ENCODE results near the gene IRX4.

The IRX4 gene

GRCh38 chr5:1913578-1913977 lies 30.9 kb upstream of the IRX4 start:
- DNase-seq (ENCODE audit: low read depth): no peak

DNA sequence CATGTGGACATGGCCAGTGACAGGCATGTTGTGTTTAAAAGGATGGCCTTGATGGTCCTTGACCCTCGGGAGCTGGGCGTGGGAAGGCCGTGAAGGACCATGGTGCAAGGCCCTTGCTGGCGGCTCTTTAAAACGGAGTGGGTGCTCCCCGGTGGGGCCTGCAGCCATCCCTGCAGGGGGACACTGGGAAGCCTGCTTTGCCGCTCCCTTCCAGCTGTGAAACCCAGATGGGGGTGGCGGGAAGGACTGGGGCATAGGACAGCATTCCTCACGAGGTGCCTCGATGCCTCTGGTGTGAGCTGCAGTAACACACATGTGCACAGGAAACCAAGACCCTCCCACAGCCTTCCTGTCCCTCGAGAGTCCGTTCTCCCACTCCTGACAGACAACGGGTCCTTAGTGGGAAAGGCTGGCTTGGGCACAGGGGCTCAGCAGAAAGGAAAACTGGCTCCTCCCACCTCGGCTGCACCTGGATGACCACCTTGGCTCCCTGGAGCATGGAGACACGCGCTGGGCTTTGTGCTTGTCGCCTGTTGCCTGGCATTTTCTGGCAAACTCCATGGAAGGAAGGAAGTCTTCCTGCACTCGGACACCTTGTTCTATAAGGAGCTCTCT lies 30.3 kb upstream of the IRX4 start:
- DNase-seq (ENCODE audit: low read depth): no peak

DNA sequence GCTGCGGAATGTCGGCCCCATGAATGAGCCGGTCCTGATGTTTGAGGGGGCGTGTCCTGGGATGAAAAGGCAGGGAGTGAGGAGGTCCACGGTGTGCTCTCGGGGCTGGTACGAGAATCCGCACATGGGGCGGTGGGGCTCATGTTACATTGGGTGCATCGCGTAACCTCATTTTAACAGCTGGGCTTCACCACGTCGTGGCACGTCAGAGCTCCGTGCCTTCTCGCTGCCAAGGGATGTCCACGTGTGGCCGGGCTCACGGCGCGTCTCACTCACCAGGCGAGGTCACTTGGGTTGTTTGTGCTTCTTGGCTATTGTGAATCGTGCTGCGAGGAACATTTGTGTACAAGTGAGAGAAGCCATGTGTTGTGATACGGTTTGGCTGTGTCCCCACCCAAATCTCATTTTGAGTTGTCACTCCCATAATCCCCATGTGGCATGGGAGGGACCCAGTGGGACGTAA lies 29.1 kb upstream of the IRX4 start:
- DNase-seq (ENCODE audit: low read depth): no peak

GRCh38 chr5:1910861-1911772 lies 28.4 kb upstream of the IRX4 start:
- no peak for DNase-seq (ENCODE audit: low read depth)

- DNase-seq (ENCODE audit: low read depth): no peak
Observed at GRCh38 chr5:1910081-1910760, 27.5 kb upstream of the IRX4 start.

GRCh38 chr5:1909346-1909985 lies 26.7 kb upstream of the IRX4 start:
- DNase-seq (ENCODE audit: low read depth): no peak

GRCh38 chr5:1908931-1909330 lies 26.2 kb upstream of the IRX4 start:
- DNase-seq (ENCODE audit: low read depth): no peak

- no peak for DNase-seq (ENCODE audit: low read depth)
Observed at GRCh38 chr5:1907616-1908015, 24.9 kb upstream of the IRX4 start.

DNA sequence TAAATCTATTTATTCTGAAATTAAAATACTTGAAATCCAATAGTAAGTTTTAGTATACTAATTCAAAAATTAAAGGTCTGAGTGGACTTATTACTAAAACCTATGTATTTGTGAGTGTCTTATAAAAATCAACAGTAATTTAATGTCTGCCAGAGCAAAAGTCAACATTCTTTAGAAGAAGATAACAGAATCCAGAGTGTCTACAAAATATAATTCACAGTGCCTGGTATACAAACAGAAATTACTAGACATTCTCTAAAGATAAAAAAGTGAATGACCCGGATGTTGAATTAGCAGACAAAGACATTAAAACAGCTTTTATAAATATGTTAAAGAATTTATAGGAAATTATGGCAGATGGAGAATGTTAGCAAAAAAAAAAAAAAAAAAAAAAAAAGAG lies 22.4 kb upstream of the IRX4 start:
- DNase-seq (ENCODE audit: low read depth): no peak

DNA sequence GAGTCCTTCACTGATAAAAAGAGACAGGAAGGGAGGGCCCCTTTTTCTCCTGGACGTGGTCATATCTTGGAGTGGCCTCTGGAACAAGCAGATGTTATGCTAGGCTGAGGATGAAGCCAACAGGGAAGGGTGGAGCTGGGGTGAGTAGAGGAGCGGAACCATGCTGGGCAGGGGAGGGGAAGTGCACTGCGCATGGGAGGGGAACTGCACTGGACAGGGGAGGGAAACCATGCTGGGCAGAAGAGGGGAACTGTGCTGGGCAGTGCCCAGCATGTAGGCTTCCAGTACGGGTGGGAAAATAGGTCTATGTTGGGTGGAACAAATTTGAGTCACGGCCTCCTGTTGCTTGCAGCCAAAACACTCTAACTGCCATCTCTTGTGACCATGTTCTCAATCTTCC lies 19.3 kb upstream of the IRX4 start:
- no peak for DNase-seq (ENCODE audit: low read depth)

GRCh38 chr5:1901061-1901460 lies 18.3 kb upstream of the IRX4 start:
- peak; percentile 36 for DNase-seq (ENCODE audit: low read depth)

GRCh38 chr5:1899201-1899600 lies 16.5 kb upstream of the IRX4 start:
- DNase-seq (ENCODE audit: low read depth): no peak

- no peak for DNase-seq (ENCODE audit: low read depth)
Observed at GRCh38 chr5:1897816-1898450, 15.2 kb upstream of the IRX4 start.

DNA sequence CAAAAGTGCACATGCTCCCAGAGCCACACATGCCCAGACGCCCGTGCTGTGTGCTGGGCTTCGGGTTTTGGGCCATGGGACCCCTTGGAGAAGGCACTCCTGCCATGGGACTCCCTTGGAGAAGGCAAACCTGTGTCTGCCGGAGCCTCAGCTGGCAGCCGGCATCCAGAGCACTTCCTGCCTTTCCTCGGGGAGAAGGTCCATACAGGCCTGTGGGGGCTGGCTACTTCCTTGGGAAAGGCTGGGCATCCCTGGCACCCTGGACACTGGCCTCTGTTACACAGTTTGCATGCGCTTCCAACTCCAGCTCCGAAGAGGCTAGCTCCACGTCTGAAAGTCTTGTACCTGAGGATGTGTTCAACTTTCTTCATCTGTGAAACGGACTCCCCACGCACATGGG lies 14.7 kb upstream of the IRX4 start:
- no peak for DNase-seq (ENCODE audit: low read depth)

GRCh38 chr5:1896602-1897376 lies 14.1 kb upstream of the IRX4 start:
- DNase-seq (ENCODE audit: low read depth): no peak

GRCh38 chr5:1895739-1896420 lies 13.2 kb upstream of the IRX4 start:
- no peak for DNase-seq (ENCODE audit: low read depth)

- DNase-seq (ENCODE audit: low read depth): no peak
Observed at GRCh38 chr5:1894243-1894642, 11.5 kb upstream of the IRX4 start.

- no peak for DNase-seq (ENCODE audit: low read depth)
Observed at GRCh38 chr5:1893754-1894153, 11.0 kb upstream of the IRX4 start.

DNA sequence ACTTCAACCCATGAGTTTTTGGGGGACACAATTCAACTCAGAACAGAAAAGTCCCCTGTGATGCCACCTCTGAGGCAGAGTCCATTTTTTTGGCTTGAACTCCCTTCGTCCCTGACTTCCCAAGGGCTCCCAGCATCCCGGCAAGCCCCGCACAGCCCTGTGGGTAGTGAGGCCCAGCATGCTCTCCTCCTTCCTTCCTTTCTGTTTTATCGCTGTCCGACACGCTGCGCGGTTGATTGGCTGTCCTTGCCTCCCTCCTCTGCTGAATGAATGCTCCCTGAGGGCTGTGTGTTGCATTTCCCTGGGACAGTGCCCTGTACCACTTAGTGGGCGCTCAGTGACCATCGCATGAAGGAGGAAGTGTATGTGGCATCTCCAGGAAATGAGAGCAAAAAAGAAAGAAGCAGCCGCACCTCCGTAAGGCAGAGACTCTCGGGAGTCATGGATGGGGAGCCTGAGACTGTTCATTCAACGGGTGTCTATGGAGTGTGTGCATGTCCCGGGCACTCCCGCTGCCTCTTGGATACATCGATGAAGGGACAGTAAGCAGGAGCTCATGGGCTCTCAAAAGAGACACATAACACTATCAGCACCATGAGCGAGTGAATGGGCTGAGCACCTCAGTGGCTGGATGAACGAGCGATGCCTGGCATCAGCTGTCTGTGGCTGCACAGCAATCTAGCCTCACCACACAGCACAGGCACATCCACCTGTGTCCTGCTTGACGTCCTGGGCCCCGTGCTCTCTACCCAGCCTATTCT lies 10.1 kb upstream of the IRX4 start:
- DNase-seq (ENCODE audit: low read depth): no peak

DNA sequence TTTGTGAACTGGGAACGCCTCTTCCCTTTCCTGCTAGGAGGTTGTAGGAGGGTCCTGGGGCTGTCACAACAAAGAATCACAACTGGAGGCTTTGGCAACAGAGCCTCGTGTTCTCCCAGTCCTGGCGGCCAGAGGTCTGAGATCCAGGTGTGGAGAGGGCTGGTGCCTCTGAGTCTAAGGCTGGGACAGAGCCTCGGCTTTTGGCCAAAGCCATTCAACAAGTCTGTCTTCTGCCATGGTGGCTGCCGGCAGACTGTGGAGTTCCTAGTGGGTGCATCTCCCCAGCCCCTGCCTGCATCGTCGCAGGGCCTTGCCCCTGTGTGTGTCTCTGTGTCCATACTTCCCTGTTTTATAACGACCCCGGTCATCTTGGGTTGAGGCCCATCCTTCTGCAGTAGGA lies 9.5 kb upstream of the IRX4 start:
- DNase-seq (ENCODE audit: low read depth): no peak
